Measurements from ENCODE around the gene TXNDC17. TPM values are rescaled to one million over a fixed set of nuclear protein-coding genes. Genes with fewer than 3 reads are reported as not detected.
"Not testable (repeated sequence)": the region's sequence is repeated elsewhere in the genome, so short reads cannot be mapped to it uniquely, and the experiment has no call there.

The TXNDC17 gene
- total and polyA plus RNA-seq, 8 donors, result 24.6 to 81.1 (median 34.3) TPM

DNA sequence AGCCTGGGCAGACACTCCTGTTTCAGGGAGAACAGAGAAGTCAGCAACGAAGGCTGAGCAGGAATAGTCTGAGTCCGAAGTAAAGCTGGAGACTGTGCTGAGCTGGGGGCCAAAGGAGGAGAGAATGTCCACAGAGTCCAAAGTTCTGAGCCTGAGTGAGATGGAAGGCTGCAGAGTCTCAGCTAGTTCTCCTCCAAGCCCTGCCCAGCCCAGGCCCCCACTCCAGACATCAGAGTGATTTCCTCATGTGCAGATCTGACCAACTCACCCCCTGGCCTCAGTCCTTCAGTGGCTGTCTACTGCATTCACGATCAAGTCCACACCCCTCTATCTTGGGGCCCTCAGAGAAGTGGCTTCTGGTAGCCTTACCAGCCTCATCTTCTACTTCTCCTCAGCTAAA, 50.7 kb downstream of the TXNDC17 start:
- TF ChIP-seq, protein P1, sequence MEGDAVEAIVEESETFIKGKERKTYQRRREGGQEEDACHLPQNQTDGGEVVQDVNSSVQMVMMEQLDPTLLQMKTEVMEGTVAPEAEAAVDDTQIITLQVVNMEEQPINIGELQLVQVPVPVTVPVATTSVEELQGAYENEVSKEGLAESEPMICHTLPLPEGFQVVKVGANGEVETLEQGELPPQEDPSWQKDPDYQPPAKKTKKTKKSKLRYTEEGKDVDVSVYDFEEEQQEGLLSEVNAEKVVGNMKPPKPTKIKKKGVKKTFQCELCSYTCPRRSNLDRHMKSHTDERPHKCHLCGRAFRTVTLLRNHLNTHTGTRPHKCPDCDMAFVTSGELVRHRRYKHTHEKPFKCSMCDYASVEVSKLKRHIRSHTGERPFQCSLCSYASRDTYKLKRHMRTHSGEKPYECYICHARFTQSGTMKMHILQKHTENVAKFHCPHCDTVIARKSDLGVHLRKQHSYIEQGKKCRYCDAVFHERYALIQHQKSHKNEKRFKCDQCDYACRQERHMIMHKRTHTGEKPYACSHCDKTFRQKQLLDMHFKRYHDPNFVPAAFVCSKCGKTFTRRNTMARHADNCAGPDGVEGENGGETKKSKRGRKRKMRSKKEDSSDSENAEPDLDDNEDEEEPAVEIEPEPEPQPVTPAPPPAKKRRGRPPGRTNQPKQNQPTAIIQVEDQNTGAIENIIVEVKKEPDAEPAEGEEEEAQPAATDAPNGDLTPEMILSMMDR (IDR thresholded peaks at IDR 0.05), result no peak
- intact Hi-C loops (cut with DNase I), result no loop called here

DNA sequence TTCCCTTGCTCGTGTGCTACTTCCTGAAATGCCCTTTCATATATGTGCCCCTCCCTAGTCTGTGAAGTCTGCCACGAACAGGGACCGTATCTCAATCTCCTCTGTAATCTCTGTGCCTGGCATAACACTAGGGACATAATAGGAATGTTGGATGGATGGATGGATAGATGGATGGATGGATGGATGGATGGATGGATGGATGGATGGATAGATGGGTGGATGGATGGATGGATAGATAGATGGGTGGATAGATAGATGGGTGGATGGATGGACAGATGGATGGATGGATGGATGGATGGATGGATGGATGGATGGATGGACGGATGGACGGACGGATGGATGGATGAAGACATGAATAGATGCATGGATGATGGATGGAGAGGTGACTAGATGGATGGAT, 51.1 kb downstream of the TXNDC17 start:
- ATAC-seq; H3K9me3 ChIP-seq; H3K36me3 ChIP-seq; H3K27me3 ChIP-seq; FAIRE-seq; H3K27ac ChIP-seq; H3K4me3 ChIP-seq; intact Hi-C loops (cut with DNase I); DNase-seq; H3K4me1 ChIP-seq: not testable (repeated sequence)
- 44 to 69% methylated on average over 6 of the region's 6 CpGs for WGBS, 2 donors

More for the DNA sequence above, 50.7 kb downstream of the TXNDC17 start:
- Histone ChIP-seq H3K36me3 (no peaks in the 10 kb centered on the region), H3K27me3 (no peaks in the 10 kb centered on the region), H3K4me1 (no peaks in the 10 kb centered on the region), H3K4me3 (no peak overlapping the region), H3K27ac (no peak overlapping the region), H3K9me3 (no peaks in the 10 kb centered on the region)
- ATAC-seq, result no peak
- FAIRE-seq, result no peak
- WGBS, 2 donors, result 56 to 67% methylated on average over 3 of the region's 3 CpGs
- DNase-seq, result no peak

Small RNA genes within 50 kb of the gene (microRNA-seq; reads per million reads assigned to microRNA genes)
- gene MIR4520-1 (0 reads per million in 2 donors), gene MIR4520-2 (0 reads per million in 2 donors)

Other genes starting within 250 kb of the TXNDC17 start
- not detected for gene AIPL1, start 205.9 kb upstream of the TXNDC17 start, total RNA-seq
- under 1 TPM in 1 of 2 donors, not detected in 1; 0.04 TPM for gene AIPL1, start 205.9 kb upstream of the TXNDC17 start, polyA plus RNA-seq
- under 1 TPM in 3 of 6 donors, not detected in 3; 0.12 to 0.50 (median 0.16) TPM for gene PIMREG, start 196.6 kb upstream of the TXNDC17 start, total RNA-seq
- under 1 TPM in 1 of 2 donors, not detected in 1; 0.09 TPM for gene PIMREG, start 196.6 kb upstream of the TXNDC17 start, polyA plus RNA-seq
- gene PITPNM3, start 84.5 kb upstream of the TXNDC17 start, total RNA-seq, result 1 to 10 TPM in 5 of 6 donors, under 1 TPM in 1; 0.67 to 4.3 (median 2.5) TPM
- 1 to 10 TPM; 1.7 to 5.1 TPM for gene PITPNM3, start 84.5 kb upstream of the TXNDC17 start, polyA plus RNA-seq
- gene KIAA0753, start 349 bp upstream of the TXNDC17 start, total RNA-seq, result 10 to 100 TPM in 1 of 6 donors, 1 to 10 TPM in 5; 4.6 to 10.6 (median 6.0) TPM
- gene KIAA0753, start 349 bp upstream of the TXNDC17 start, polyA plus RNA-seq, result 1 to 10 TPM; 4.4 to 6.4 TPM
- 1 to 10 TPM; 2.2 to 7.5 (median 5.6) TPM for gene MED31, start 10.5 kb downstream of the TXNDC17 start, total RNA-seq
- 10 to 100 TPM in 1 of 2 donors, 1 to 10 TPM in 1; 7.0 to 14.5 TPM for gene MED31, start 10.5 kb downstream of the TXNDC17 start, polyA plus RNA-seq
- 1 to 10 TPM in 5 of 6 donors, under 1 TPM in 1; 0.91 to 2.7 (median 2.2) TPM for gene C17orf100, start 10.7 kb downstream of the TXNDC17 start, total RNA-seq
- 1 to 10 TPM; 3.3 to 5.8 TPM for gene C17orf100, start 10.7 kb downstream of the TXNDC17 start, polyA plus RNA-seq
- gene SLC13A5, start 72.3 kb downstream of the TXNDC17 start, total RNA-seq, result under 1 TPM in 2 of 6 donors, not detected in 4; 0.34 to 0.47 TPM
- gene SLC13A5, start 72.3 kb downstream of the TXNDC17 start, polyA plus RNA-seq, result under 1 TPM; 0.15 to 0.16 TPM
- gene XAF1, start 115.0 kb downstream of the TXNDC17 start, total RNA-seq, result 10 to 100 TPM in 2 of 6 donors, 1 to 10 TPM in 4; 1.5 to 13.1 (median 4.1) TPM
- gene XAF1, start 115.0 kb downstream of the TXNDC17 start, polyA plus RNA-seq, result 10 to 100 TPM; 11.8 to 12.8 TPM
- under 1 TPM in 1 of 6 donors, not detected in 5; 0.28 TPM for gene FBXO39, start 135.2 kb downstream of the TXNDC17 start, total RNA-seq
- under 1 TPM in 1 of 2 donors, not detected in 1; 0.21 TPM for gene FBXO39, start 135.2 kb downstream of the TXNDC17 start, polyA plus RNA-seq
- under 1 TPM in 1 of 6 donors, not detected in 5; 0.28 TPM for gene TEKT1, start 190.7 kb downstream of the TXNDC17 start, total RNA-seq
- gene TEKT1, start 190.7 kb downstream of the TXNDC17 start, polyA plus RNA-seq, result under 1 TPM in 1 of 2 donors, not detected in 1; 0.07 TPM